ENCODE measurements around the gene SLC52A1.

GRCh38 chr17:4986403-4986802, 48.8 kb downstream of the SLC52A1 start:
- TF ChIP-seq CTCF (IDR thresholded peaks at IDR 0.05; ENCODE audit: low read length) (no peak), EZH2 (optimal IDR thresholded peaks at IDR 0.05; ENCODE audit: low read depth, low read length) (no peak)
